K562 (cell line): Measurements from ENCODE around the gene ATP6V1F. TPM values are rescaled to one million over a fixed set of nuclear protein-coding genes. Genes with fewer than 3 reads are reported as not detected.
A peak's percentile ranks its signal among the peaks of the same experiment; 100 is the strongest.

Source experiments
- ARID4B ChIP-seq: sonication (generic); formaldehyde crosslinking; IDR thresholded peaks from 2 replicates; pipeline ENCODE4 v1.8.0; 2022; ENCODE audit warnings: mild to moderate bottlenecking, missing genetic modification reagents
- CBX1 ChIP-seq: sonication (generic); IDR thresholded peaks from 2 replicates; pipeline ENCODE4 v1.6.1; 2016; ENCODE audit warnings: antibody characterized with exemption, low read depth, mild to moderate bottlenecking
- CBX2 ChIP-seq: fragments of 200-600 bp; sonication (generic); IDR thresholded peaks from one replicate; pipeline ENCODE4 v1.6.1; 2012; ENCODE audit warnings: mild to moderate bottlenecking, low read length, inconsistent platforms; ENCODE audit not compliant: insufficient read depth, poor library complexity, severe bottlenecking
- CREB3 ChIP-seq: fragments of 450-650 bp; conservative IDR thresholded peaks from 2 replicates; pipeline ENCODE4 v1.6.1; 2016; ENCODE audit warnings: missing genetic modification characterization, low read depth, mild to moderate bottlenecking, missing compliant biosample characterization, moderate library complexity
- ESRRA ChIP-seq: fragments of 450-650 bp; IDR thresholded peaks from 2 replicates; pipeline ENCODE4 v1.6.1; 2014; ENCODE audit warnings: low read depth, mild to moderate bottlenecking, moderate library complexity, borderline replicate concordance
- FOXP4 ChIP-seq: sonication (generic); formaldehyde crosslinking; IDR thresholded peaks from 2 replicates; pipeline ENCODE4 v1.8.0; 2022; ENCODE audit warnings: mild to moderate bottlenecking, missing genetic modification reagents, borderline replicate concordance
- HBP1 ChIP-seq: fragments of 450-650 bp; formaldehyde crosslinking; IDR thresholded peaks from 2 replicates; pipeline ENCODE4 v1.4.0; 2022; ENCODE audit warnings: missing genetic modification characterization
- NFIC ChIP-seq: fragments of 450-650 bp; IDR thresholded peaks from 2 replicates; pipeline ENCODE4 v1.6.1; 2017; ENCODE audit warnings: mild to moderate bottlenecking, inconsistent platforms
- SOX6 ChIP-seq: fragments of 450-650 bp; IDR thresholded peaks from 2 replicates; pipeline ENCODE4 v1.6.1; 2014; ENCODE audit warnings: mild to moderate bottlenecking
- ZBTB49 ChIP-seq: sonication (generic); formaldehyde crosslinking; IDR thresholded peaks from 2 replicates; pipeline ENCODE4 v1.8.0; 2022; ENCODE audit warnings: missing genetic modification reagents, mild to moderate bottlenecking, borderline replicate concordance
- ZNF197 ChIP-seq: fragments of 200-800 bp; sonication (Bioruptor generic); IDR thresholded peaks from 2 replicates; pipeline ENCODE4 v1.6.1; 2016; ENCODE audit warnings: low read depth, missing genetic modification characterization, missing compliant biosample characterization
- ZSCAN32 ChIP-seq: fragments of 450-650 bp; formaldehyde crosslinking; IDR thresholded peaks from 2 replicates; pipeline ENCODE4 v1.4.0; 2020; ENCODE audit warnings: mild to moderate bottlenecking, moderate library complexity
- polyA plus RNA-seq, 8 experiments: library from polyadenylated mRNA; depleted of rRNA in 4 of 8; stranded (reverse) in 5 of 8; unstranded in 3 of 8; fragments of >200 nt; fragmentation: Nextera tagmentation in 2 of 8; fragmentation: Illumina TruSeq in 1 of 8; extraction: Ambion mirVana in 2 of 8; extraction: Trizol in 1 of 8; gene quantifications; 2 replicates each; pipeline versions ENCODE4 v1.2.1 to v1.2.3, GENCODE V29; 2011 to 2014; ENCODE audit warnings: inconsistent platforms in 1 of 8, missing spikeins in 1 of 8
- total RNA-seq, 7 experiments: library from RNA; depleted of rRNA in 6 of 7; stranded (reverse); fragments of >200 nt in 6 of 7; fragmentation: Illumina TruSeq in 2 of 7; extraction: Trizol in 2 of 7; gene quantifications; 2 replicates each; pipeline versions ENCODE4 v1.2.1 to v1.2.3, GENCODE V29; 2011 to 2021; ENCODE audit warnings: low replicate concordance in 1 of 7

Gene ATP6V1F
- total and polyA plus RNA-seq, 9 of the 15 experiments (the other 6 are each of a cell fraction or from before 2014, with no cell fraction given): 206 to 1,123 (median 542) TPM

- TF ChIP-seq ZBTB49: no peak
- 0 out of 2 replicates have a peak, but pooled peaks have one; percentile 33 for TF ChIP-seq CBX1
- TF ChIP-seq ESRRA: no peak
- no peak for TF ChIP-seq ZSCAN32 (CRISPR knock-in tag)
- TF ChIP-seq ZNF197 (CRISPR knock-in tag): no peak
- TF ChIP-seq NFIC: no peak
- TF ChIP-seq FOXP4 (CRISPR knock-in tag): no peak
- TF ChIP-seq CBX2: no peak
- TF ChIP-seq ARID4B: no peak
- TF ChIP-seq SOX6: no peak
- TF ChIP-seq CREB3: no peak
- TF ChIP-seq HBP1 (CRISPR knock-in tag): no peak
Observed at GRCh38 chr7:128879939-128880746, 17.5 kb downstream of the ATP6V1F start (continued).
